HepG2 (cell line): Measurements from ENCODE around the gene RARG. TPM values are rescaled to one million over a fixed set of nuclear protein-coding genes. Genes with fewer than 3 reads are reported as not detected.
A peak's percentile ranks its signal among the peaks of the same experiment; 100 is the strongest.

Experiments used
- CENPX ChIP-seq: sonication (generic); formaldehyde crosslinking; IDR thresholded peaks from 2 replicates; pipeline ENCODE4 v1.9.0; 2021; ENCODE audit warnings: mild to moderate bottlenecking, missing genetic modification reagents, moderate library complexity
- ERF ChIP-seq: IDR thresholded peaks from 2 replicates; pipeline ENCODE4 v1.6.1; 2018; ENCODE audit warnings: missing biosample characterization, missing genetic modification reagents
- HMGXB4 ChIP-seq, 2 experiments: sonication (generic) in 1 of 2; formaldehyde crosslinking in 1 of 2; IDR thresholded peaks; 2 replicates each; pipeline versions ENCODE4 v1.4.0 to v1.6.1; 2018 to 2020; ENCODE audit warnings: missing genetic modification reagents in 2 of 2, borderline replicate concordance in 1 of 2, low read depth in 1 of 2, mild to moderate bottlenecking in 1 of 2, missing biosample characterization in 1 of 2
- MED8 ChIP-seq: sonication (generic); formaldehyde crosslinking; IDR thresholded peaks from 2 replicates; pipeline ENCODE4 v1.8.1; 2023; ENCODE audit warnings: mild to moderate bottlenecking, missing genetic modification reagents; ENCODE audit not compliant: insufficient replicate concordance
- NFYB ChIP-seq: sonication (generic); formaldehyde crosslinking; IDR thresholded peaks from 2 replicates; pipeline ENCODE4 v1.4.0; 2020; ENCODE audit warnings: missing genetic modification reagents
- RBM39 ChIP-seq: fragments of 200-400 bp; formaldehyde crosslinking; IDR thresholded peaks from one replicate; pipeline ENCODE4 v1.6.1; 2018; ENCODE audit warnings: antibody characterized with exemption, mild to moderate bottlenecking, low read depth, low read length; ENCODE audit not compliant: poor library complexity, severe bottlenecking
- SKIL ChIP-seq: sonication (generic); formaldehyde crosslinking; IDR thresholded peaks from 2 replicates; pipeline ENCODE4 v1.8.0; 2022; ENCODE audit warnings: missing genetic modification reagents, mild to moderate bottlenecking, moderate library complexity, borderline replicate concordance
- ZIK1 ChIP-seq: sonication (generic); formaldehyde crosslinking; IDR thresholded peaks from 2 replicates; pipeline ENCODE4 v1.5.0; 2020; ENCODE audit warnings: mild to moderate bottlenecking, low read depth, missing genetic modification reagents, borderline replicate concordance
- ZNF296 ChIP-seq: sonication (generic); formaldehyde crosslinking; conservative IDR thresholded peaks from 2 replicates; pipeline ENCODE4 v1.5.0; 2020; ENCODE audit warnings: mild to moderate bottlenecking, missing genetic modification reagents
- ZNF44 ChIP-seq: sonication (generic); formaldehyde crosslinking; IDR thresholded peaks from 2 replicates; pipeline ENCODE4 v1.5.1; 2020; ENCODE audit warnings: mild to moderate bottlenecking, missing genetic modification reagents
- polyA plus RNA-seq, 8 experiments: library from polyadenylated mRNA; depleted of rRNA in 3 of 8; stranded (reverse) in 7 of 8; unstranded in 1 of 8; fragments of >200 nt; fragmentation: Illumina TruSeq in 4 of 8; extraction: Trizol in 4 of 8; gene quantifications; 2 replicates each; pipeline versions ENCODE4 v1.2.1 to v1.2.3, GENCODE V29; 2011 to 2016; ENCODE audit warnings: low read depth in 4 of 8, missing spikeins in 1 of 8, mixed read lengths in 1 of 8; ENCODE audit not compliant: insufficient read depth in 1 of 8
- total RNA-seq, 5 experiments: library from RNA; depleted of rRNA; stranded (reverse); fragments of >200 nt; fragmentation: Illumina TruSeq; extraction: Trizol; gene quantifications; 2 replicates each; pipeline ENCODE4 v1.2.3, GENCODE V29; 2016; ENCODE audit warnings: low read depth in 1 of 5
- TF ChIP-seq, protein P1 (sequence below): sonication (generic); formaldehyde crosslinking; IDR thresholded peaks from 2 replicates; pipeline ENCODE4 v1.5.0; 2020; ENCODE audit warnings: missing genetic modification reagents, mild to moderate bottlenecking, borderline replicate concordance
- TF ChIP-seq, protein P2 (sequence below): sonication (generic); formaldehyde crosslinking; IDR thresholded peaks from 2 replicates; pipeline ENCODE4 v1.5.1; 2020; ENCODE audit warnings: missing genetic modification reagents, mild to moderate bottlenecking, borderline replicate concordance
- TF ChIP-seq, protein P3 (sequence below): sonication (generic); formaldehyde crosslinking; IDR thresholded peaks from 2 replicates; pipeline ENCODE4 v1.5.1; 2020; ENCODE audit warnings: mild to moderate bottlenecking, missing genetic modification reagents, moderate library complexity

RARG gene
- total and polyA plus RNA-seq, 2 of the 13 experiments (the other 11 are each of a cell fraction or from before 2014, with no cell fraction given) = 0.77 to 1.5 TPM

DNA sequence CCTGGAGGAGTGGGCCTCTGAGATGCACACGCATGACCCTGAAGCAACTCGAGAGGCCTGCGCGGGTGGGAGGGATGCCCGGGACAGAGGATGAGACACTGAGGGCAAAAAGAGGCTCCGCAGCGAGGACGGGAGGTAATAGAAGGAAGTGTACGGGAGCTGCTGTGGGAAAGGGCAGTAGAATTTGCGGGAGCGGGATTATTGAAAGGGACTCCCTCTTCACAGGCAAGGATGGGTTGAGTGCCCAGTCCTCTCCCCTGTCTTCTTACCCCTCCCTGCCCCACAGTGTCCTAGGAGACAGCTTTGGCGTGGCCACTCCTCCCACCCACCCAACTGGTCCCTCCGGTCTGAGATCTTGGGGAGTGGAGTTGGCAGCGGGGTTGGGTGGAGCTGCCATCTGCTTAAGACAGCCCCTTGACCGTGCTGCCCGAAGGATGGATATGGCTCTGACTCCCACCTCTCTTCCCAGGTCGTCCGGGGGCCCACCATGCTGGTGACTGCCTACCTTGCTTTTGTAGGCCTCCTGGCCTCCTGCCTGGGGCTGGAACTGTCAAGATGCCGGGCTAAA, 20.4 kb upstream of the RARG start (continued):
- TF ChIP-seq RBM39 = peak; percentile 0
- TF ChIP-seq, protein P1, sequence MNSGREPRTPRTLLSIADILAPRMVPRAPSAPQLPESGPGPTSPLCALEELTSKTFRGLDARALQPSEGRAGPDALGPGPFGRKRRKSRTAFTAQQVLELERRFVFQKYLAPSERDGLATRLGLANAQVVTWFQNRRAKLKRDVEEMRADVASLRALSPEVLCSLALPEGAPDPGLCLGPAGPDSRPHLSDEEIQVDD (CRISPR knock-in tag) = 0 out of 2 replicates have a peak, but pooled peaks have one; percentile 56
- no peak for TF ChIP-seq MED8
- TF ChIP-seq CENPX (CRISPR knock-in tag) = no peak
- 0 out of 2 replicates have a peak, but pooled peaks have one; percentile 74 for TF ChIP-seq ZNF296 (CRISPR knock-in tag)
- TF ChIP-seq SKIL = peak; percentile 3; the same call in 1 of the 2 replicates
- TF ChIP-seq, protein P2, sequence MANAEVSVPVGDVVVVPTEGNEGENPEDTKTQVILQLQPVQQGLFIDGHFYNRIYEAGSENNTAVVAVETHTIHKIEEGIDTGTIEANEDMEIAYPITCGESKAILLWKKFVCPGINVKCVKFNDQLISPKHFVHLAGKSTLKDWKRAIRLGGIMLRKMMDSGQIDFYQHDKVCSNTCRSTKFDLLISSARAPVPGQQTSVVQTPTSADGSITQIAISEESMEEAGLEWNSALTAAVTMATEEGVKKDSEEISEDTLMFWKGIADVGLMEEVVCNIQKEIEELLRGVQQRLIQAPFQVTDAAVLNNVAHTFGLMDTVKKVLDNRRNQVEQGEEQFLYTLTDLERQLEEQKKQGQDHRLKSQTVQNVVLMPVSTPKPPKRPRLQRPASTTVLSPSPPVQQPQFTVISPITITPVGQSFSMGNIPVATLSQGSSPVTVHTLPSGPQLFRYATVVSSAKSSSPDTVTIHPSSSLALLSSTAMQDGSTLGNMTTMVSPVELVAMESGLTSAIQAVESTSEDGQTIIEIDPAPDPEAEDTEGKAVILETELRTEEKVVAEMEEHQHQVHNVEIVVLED (CRISPR knock-in tag) = 0 out of 2 replicates have a peak, but pooled peaks have one; percentile 7
- TF ChIP-seq HMGXB4 (CRISPR knock-in tag; IDR thresholded peaks at IDR 0.05; ENCODE audit: borderline replicate concordance in 1 of 2, low read depth in 1 of 2) = peak in 1 of 2 experiments; percentile 2; a peak in 1 of 4 replicates
- TF ChIP-seq, protein P3, sequence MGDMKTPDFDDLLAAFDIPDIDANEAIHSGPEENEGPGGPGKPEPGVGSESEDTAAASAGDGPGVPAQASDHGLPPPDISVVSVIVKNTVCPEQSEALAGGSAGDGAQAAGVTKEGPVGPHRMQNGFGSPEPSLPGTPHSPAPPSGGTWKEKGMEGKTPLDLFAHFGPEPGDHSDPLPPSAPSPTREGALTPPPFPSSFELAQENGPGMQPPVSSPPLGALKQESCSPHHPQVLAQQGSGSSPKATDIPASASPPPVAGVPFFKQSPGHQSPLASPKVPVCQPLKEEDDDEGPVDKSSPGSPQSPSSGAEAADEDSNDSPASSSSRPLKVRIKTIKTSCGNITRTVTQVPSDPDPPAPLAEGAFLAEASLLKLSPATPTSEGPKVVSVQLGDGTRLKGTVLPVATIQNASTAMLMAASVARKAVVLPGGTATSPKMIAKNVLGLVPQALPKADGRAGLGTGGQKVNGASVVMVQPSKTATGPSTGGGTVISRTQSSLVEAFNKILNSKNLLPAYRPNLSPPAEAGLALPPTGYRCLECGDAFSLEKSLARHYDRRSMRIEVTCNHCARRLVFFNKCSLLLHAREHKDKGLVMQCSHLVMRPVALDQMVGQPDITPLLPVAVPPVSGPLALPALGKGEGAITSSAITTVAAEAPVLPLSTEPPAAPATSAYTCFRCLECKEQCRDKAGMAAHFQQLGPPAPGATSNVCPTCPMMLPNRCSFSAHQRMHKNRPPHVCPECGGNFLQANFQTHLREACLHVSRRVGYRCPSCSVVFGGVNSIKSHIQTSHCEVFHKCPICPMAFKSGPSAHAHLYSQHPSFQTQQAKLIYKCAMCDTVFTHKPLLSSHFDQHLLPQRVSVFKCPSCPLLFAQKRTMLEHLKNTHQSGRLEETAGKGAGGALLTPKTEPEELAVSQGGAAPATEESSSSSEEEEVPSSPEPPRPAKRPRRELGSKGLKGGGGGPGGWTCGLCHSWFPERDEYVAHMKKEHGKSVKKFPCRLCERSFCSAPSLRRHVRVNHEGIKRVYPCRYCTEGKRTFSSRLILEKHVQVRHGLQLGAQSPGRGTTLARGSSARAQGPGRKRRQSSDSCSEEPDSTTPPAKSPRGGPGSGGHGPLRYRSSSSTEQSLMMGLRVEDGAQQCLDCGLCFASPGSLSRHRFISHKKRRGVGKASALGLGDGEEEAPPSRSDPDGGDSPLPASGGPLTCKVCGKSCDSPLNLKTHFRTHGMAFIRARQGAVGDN (CRISPR knock-in tag) = peak; percentile 15
- 0 out of 2 replicates have a peak, but pooled peaks have one; percentile 17 for TF ChIP-seq ZNF44
- TF ChIP-seq NFYB (CRISPR knock-in tag) = no peak
- peak; percentile 66; the same call in 1 of the 2 replicates for TF ChIP-seq ZIK1 (CRISPR knock-in tag)
- TF ChIP-seq ERF (CRISPR knock-in tag) = 0 out of 2 replicates have a peak, but pooled peaks have one; percentile 34
- TF ChIP-seq, all 625 proteins: peak for 33
